ENCODE results near the gene SKP1. TPM values are rescaled to one million over a fixed set of nuclear protein-coding genes. Genes with fewer than 3 reads are reported as not detected.

Gene SKP1
- polyA plus RNA-seq, 3 donors: 643 to 801 (median 714) TPM

Other genes with a start within 250 kb of the SKP1 start
- 100 to 1,000 TPM; 131 to 142 (median 132) TPM for gene C5orf15, start 208.3 kb downstream of the SKP1 start, polyA plus RNA-seq (ENCODE audit: insufficient read length in 3 of 3)
- 100 to 1,000 TPM; 169 to 196 (median 192) TPM for gene VDAC1, start 172.0 kb downstream of the SKP1 start, polyA plus RNA-seq (ENCODE audit: insufficient read length in 3 of 3)
- gene TCF7, start 62.3 kb downstream of the SKP1 start, polyA plus RNA-seq (ENCODE audit: insufficient read length in 3 of 3): 10 to 100 TPM; 13.2 to 14.6 (median 13.3) TPM
- 100 to 1,000 TPM; 185 to 236 (median 190) TPM for gene PPP2CA, start 49.1 kb upstream of the SKP1 start, polyA plus RNA-seq (ENCODE audit: insufficient read length in 3 of 3)
- 1 to 10 TPM; 4.6 to 6.2 (median 5.7) TPM for gene CDKL3, start 190.2 kb upstream of the SKP1 start, polyA plus RNA-seq (ENCODE audit: insufficient read length in 3 of 3)
- 100 to 1,000 TPM in 2 of 3 donors, 10 to 100 TPM in 1; 98.6 to 122 (median 112) TPM for gene UBE2B, start 194.6 kb upstream of the SKP1 start, polyA plus RNA-seq (ENCODE audit: insufficient read length in 3 of 3)
- 10 to 100 TPM; 30.0 to 34.7 (median 30.2) TPM for gene CDKN2AIPNL, start 234.9 kb upstream of the SKP1 start, polyA plus RNA-seq (ENCODE audit: insufficient read length in 3 of 3)